HTERT RPE-1 (cell line): Measurements from ENCODE around the gene ADAMTS19.

Experiments
- in situ Hi-C: fragments of 300-500 bp; cut with MboI; formaldehyde crosslinking; loops from 4 replicates; pipeline ENCODE4 v1.14.3; 2020; ENCODE audit warnings: low sequenced_read_pairs

ADAMTS19 gene

DNA sequence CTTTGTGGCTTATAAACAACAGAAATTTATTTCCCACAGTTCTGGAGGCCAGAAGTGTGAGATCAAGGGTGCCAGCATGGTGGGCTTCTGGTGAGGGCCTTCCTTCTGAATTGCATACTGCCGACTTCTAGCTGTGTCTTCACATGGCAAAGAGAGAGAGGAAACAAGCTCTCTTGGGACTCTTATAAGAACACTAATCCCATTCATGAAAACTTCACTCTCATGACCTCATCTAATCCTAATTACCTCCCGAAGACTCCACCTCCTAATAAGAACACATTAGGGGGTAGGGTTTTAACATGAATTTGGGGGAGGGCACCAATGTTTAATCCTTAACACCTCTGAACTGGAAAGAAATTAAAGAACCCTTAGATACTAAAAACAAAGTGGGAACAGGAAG lies 211.9 kb downstream of the ADAMTS19 start:
- in situ Hi-C loops, result no loop called here

DNA sequence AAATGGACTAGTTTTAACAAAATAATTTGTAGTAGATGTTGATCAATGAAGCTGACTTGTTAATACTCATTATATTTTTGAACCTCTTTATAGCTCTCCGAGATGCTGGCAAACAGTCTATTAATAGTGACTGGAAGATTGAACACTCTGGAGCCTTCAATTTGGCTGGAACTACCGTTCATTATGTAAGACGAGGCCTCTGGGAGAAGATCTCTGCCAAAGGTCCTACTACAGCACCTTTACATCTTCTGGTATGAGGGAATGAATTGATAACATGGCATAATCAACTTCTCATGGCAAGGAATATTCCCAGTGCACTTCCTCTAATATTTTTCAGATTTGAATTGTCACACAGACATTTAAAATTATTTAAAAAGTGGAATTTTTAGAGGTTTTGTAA lies 219.6 kb downstream of the ADAMTS19 start:
- in situ Hi-C loops, result no loop called here

DNA sequence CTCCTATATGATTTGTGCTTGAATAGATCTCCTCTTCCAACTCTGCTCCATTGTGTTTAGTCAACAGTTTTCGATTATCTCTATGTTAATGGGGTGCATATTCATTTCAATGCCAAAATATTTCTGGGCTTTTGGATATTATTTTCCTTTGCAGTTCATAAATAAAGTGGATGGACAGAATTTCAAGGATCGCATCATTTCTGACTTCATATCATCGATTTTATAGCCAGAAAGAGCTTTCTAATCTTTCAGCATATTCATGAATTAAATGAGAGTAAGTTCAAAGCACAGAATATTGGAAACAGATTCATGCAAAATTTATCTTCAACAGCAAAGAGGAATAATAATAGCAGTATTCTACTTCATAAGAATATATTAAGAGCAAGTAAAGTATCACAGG lies 227.8 kb downstream of the ADAMTS19 start:
- in situ Hi-C loops, result no loop called here

DNA sequence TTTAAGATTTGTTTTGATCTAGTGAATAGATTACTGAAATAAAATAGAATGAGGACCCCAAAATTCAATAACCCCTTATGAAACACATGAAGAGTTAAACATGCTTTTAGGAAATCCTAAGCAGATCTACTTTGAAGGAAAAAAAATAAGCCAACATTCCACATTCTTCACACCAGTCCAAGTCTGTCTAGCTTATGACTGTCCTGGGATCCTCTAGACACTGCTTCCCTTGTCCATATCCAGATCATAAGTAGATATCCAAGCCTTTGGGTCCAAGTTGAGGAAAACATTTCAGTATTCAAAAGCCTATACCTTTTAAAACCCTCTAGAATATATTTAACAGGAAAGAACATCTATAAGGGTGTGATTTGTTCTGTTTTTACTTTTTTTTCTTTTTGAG lies 228.9 kb downstream of the ADAMTS19 start:
- in situ Hi-C loops, result no loop called here

DNA sequence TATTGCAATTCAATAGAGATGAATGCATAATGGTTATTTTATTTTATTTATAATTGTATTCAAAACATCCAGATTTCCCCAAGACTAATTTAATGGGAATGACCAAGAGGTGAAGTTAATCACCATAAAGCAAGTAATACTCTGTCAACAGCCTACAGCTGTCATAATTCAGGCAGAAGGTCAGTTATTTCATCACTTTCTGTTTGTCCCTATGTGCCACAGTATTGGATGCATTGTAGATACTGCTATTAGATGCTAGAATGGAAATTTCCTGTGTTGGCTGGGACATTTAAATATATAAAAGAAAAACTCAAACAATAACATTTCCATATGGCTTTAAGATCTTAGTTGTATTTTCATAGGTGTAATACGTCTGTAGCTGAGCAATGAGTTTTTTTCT lies 231.1 kb downstream of the ADAMTS19 start:
- in situ Hi-C loops, result no loop called here

DNA sequence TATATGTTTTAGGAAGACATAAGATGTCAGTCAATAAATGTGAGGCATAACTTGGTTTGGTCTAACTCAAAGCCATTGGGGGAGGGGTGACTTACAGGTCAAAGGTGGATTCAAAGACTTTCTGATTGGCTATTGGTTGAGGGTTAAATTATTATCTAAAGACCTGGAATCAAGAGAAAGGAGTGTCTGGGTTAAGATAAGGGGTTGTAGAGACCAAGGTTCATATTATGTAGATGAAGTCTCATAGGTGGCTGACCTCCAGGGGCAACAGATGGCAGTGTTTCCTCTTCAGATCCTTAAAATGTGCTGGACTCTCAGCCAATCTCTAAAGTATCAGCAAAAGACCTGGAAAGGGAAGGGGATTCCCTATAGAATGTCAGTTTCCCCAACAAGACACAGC lies 236.5 kb downstream of the ADAMTS19 start:
- in situ Hi-C loops, result no loop called here

DNA sequence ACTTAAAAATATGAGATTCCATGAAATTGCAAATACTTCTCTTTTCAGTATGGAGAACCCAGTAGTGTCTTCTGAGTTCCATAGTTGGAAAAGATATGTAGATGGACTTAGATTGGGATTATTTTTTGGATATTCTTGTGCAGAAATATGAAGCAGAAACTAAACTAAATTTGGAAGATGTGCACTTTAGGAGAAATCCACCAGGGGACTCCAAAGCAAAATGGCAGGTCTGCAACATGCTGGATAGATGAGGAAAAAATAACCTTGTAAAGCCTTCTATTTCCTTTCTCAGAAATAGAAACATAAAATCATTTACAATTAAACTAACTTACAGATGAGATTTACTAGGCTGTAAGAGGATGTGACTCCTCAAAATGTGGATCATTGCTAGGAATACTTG lies 238.6 kb downstream of the ADAMTS19 start:
- in situ Hi-C loops, result no loop called here

DNA sequence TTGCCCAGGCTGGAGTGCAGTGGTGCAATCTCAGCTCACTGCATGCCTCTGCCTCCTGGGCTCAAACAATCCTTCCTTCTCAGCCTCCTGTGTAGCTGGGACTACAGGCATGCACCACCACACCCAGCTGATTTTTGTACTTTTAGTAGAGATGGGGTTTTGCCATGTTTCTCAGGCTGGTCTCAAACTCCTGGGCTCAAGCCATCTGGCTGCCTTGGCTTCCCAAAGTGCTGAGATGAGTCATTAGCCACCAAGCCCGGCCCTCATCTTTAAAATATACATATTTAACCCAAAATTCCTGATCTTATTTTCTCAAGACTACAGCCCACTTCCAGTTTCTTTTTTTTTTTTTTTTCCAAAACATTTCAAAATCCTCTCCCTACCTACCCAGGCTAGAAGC lies 256.1 kb downstream of the ADAMTS19 start:
- in situ Hi-C loops, result no loop called here

DNA sequence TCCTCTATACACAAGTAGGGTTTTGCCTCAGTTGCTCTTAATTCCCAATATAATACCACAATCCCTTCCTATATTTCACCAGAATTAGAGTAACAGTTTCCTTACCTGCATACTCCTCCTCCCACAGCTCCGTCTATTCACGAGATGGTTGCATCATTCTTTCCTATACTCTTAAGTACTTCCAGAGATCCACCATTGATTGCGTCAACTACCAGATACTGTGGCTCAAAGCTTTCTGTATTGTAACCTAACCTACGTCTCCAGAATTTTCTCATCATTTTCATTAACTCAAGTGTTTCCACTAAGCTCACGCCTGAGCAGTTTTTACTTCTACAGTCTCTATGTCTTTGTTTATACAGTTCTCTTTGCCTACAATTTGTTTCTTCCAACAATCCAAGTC lies 256.6 kb downstream of the ADAMTS19 start:
- in situ Hi-C loops, result no loop called here

DNA sequence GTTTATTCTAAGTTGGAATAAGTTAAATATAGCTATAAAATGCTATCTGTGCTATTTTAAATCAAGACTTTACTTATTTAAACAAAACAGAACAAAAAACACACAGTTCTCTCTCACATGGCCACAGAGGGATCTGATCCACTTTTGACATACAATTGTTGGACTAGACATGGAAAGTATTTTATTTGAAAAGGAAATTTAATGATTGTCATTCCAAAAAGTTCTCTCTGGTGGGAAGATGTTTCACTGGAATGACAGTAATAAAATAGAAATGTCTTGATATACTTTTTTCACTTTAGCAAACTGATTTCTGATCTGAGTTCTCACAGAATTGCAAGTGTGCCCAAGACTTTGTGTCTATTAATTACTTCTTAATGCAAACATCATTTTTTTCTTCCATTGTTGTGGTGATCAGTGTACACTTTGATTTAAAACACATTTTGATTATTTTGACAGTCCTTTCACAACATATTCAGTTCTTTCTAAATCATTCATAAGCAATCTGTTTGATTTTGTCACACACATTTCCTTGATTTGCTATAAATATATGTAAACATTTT lies 257.7 kb downstream of the ADAMTS19 start:
- in situ Hi-C loops, result no loop called here

DNA sequence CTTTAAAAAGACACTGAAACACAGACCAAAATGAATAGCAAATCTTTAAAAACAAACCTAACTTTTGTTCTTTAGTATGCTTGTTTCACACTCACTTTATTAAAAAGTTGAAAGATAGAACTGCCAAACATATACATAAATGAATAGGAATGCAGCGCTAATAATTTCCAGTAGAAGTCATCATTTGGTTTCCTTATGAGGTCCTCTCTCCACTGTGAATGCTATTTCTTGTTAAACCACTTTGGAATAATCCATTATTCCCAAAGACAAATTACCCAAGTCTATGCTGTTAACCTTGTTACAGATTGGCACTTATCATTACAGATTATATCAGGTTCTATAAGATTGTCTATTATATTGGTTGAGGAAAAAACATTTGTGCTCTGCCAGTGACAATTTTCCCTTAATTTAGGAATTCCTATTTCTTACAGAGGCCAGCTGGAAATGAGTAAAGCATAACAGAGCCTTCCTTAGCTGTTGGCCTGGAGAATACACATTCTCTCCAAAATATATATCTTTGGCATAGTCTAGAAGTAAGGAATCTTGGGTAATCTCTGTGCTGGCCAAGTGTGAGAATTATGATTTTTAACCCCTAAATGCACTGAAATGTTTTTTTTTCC lies 258.5 kb downstream of the ADAMTS19 start:
- in situ Hi-C loops, result no loop called here

DNA sequence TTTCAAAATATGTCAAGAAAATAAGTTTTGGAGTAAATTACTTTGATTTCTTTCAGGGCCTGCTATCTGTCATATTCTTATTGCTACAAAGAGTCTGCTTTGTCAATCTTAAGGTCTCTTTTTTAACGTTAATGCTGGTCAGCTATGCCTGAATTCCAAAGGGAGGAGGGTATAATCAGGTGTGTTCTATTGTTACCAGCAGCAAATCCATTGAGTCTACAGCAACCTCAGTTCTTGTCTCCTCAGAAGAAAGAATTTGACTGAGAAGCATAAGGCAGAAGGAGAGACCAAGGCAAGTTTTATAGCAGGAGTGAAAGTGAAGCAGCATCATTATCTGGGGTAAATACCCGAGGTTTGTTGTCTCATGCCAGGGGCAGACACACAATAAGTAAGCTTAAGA lies 264.1 kb downstream of the ADAMTS19 start:
- in situ Hi-C loops, result no loop called here

DNA sequence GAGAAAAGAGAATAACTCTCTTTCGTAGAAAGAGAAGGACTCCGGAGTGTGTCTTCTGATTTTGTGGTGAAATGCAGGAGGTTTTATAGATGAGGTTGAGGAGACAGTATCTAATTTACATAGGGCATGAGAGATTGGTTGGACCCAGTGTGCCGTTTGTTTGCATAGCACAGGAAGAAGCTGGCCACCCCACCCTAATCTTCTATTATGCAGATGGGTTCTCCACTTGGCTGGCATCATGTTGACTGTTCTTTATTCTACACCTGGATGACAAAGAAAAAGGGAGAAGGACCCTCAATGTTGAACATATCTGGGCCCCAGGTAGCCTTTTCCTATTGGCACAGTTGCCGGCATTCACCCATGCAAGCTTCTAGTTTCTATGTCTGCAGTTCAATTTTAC lies 264.5 kb downstream of the ADAMTS19 start:
- in situ Hi-C loops, result no loop called here

DNA sequence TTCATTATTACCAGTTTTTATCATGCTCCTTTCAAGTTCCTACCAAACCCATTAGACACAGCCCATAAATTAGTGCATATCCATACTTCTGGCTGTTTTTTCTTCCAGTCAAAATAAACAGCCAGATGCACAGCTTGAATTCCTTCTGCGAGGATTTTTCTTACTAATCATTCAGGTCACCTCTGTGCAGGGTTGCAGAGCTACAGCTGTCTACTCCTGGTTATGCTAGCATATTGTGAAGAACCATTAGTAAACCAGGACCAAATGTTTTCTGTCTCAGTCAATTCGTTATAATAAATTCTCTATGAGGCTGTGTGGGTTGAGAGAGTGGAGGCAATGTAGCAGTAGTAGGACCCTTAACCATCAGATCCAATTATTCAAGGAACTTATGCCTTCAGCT lies 279.7 kb downstream of the ADAMTS19 start:
- in situ Hi-C loops, result no loop called here

DNA sequence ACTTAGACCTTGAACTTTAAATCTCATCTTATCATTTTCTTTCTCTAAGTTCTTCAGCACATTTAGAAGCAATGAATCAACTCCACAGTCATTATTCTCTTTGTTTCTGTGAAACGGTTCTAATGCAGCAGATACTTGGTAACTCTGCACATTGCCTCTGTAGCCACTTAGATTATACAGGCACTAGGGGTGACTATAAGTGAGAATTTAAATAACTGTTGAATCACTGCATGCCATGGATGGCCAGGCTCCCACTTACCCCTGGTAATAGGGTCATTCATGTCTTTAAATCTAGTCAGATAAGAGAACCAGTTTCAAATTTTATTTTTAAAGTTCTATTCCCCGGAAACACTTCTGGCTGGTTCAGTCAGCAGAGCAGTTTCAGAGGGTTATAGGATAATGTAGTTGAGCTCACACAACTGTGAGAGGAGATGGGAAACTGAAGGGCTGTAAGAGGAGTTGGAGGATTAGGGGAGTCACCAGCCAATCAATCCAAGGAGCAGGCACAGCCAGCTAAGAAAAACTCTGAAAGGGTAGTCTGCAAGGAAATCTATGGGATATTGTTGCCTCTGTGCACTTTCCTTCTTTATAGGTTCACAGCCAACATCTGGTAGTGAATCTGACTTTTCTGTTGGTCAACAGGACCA lies 283.6 kb downstream of the ADAMTS19 start:
- in situ Hi-C loops, result no loop called here

DNA sequence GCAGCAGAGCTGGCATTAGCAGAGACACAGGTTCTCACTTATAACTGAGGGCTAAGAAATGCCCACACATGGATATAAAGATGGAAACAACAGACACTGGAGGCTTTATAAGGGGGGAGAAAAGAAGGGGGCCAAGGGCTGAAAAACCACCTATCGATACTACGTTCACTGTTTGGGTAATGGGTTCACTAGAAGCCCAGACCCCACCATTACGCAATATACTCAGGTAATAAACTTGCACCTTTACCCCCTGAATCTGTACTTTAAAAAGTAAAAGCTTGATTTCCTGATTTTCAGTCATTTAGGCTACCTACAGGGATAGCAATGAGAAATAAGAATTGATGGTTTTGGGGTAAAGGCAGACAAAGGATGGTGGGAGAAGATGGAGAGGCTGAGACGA lies 285.9 kb downstream of the ADAMTS19 start:
- in situ Hi-C loops, result no loop called here

DNA sequence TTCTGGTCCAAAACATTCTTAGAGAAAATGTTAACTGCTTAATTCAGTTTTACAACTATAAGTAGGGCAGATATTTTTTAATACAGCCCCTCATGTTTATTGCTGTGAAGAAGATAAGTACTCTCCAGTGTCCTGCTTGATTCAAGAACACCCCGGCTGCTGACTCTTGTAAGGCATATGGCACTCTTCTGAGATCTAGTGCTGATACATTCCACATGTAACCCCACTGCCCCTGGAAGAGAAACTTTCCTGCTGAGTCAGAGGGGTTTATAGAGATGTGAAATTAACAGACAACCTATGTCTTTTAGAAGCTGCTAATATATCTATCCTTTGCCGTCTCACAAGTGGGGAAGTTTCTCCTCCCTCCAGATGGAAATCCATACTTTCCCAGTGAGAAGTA lies 286.8 kb downstream of the ADAMTS19 start:
- in situ Hi-C loops, result no loop called here

DNA sequence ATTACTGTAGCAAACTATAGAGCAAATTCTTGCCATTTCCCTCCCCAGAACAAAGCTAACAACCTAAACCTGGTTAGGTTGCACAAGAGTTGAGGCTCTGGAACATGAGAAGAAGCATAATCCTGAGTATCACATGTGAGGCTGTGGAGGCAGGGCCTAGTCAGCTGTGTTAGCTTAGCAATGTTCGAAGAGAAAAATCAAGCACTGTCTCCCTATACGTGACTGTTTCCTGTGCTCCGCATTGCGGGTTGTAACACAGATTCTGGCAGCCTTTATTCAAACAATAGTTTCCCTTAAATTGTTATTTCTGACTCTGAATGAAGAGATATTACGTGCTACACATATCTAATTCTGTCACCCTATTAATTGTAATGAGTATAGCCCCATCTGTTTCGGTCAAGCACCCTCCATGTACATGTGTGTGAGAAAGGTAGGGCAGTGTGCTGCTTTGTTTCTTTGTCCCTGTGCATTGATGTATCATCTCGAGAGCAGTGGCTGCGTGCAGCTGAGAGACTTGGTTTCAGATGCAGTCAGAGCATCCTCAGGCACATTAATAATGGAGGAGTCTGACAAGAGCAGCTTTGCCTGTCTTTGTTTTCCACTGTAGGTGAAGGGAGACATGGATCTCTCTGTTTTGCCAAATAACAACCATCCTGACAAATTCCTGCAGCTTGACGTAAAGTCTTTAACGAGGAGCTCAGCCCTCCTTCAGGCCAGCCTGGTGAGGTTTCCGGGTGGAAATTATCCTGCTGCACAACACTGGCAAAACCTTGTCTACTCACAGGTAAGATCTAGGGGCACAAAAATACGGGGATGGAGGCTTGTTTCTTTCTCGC lies 287.7 kb downstream of the ADAMTS19 start, which contains the start of gene MINAR2:
TSS of gene MINAR2 (plus strand) at position 523 of the 836 bp plus-strand sequence. CDS start at position 620, 97 bp downstream.
- in situ Hi-C loops, result no loop called here

DNA sequence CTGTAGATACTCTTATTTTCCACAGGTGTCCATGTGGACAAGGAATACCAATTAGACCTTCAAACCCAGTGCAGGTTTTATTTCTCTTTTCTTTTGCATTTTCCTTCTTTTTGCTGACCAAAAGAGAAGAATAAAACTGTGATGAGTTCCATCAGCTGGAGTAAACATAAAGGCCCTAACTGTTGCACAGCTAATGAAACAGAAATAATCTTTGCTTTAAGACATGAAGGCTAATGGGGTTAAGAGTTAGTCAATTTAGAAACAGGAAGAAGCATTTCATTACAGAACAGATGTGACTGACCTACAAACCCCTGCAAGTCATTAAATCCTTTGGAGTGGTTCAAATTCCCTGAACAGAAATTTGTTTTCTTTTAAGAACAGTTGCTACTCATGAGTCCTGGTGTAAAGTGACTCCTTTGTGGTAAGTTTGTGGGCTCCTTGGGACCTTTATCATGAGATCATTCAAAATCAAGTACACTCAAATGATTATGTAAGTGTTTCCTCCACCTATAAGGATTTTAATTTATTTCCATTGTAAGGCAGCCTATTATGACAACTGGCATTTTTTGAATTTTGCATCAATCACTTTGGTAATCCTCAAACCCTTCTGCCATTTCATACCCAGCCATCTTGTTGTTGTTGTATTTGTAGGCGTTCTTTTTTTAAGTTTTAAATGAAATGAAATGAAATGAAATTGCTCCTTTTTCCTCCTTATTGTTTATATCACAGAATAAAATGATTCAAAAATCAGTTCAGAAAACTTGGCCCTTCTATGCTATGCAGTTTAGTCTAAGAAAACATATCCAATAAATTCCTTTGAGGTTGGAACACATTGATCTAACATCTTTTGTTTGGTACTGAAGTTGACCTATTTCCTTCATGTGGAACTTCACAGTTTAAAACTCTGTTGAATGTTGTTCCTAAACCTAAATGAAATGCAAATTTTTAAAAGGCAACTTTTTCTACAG lies 289.1 kb downstream of the ADAMTS19 start:
- in situ Hi-C loops, result no loop called here

DNA sequence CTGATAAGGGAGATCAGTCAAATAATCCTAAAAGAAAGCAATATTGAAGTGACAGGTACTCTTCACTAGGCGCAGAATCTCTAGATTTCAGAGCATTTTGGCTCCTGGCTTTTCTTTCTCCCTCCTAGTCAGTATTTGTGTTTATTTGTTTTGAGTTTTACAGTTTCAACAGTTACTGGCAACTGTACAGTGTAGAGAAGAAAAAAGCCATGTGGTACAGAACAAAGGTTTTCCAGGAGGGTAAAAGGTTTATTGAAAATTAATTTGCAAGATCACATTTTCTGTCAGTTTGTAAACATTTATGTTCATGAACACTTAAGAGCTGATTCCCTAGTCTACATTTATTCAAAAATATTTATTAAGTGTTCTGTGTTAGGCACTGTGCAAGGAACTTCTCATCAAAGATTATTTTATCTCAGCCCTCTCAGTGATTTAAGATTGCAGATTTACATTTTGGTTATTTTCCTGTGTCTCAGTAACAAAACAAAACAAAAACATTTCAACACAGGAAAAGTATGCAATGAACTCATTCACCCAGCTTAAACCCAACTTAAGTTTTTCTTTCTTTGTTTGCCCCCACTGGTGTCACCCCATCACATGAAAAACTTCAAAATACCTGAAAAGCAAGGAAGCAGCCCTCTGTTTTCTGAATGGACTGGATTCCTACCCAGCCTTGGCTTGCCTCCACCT lies 300.7 kb downstream of the ADAMTS19 start:
- in situ Hi-C loops, result no loop called here
